Gastroesophageal sphincter (tissue), 4 donors: ENCODE results near the gene ZFR2. TPM values are rescaled to one million over a fixed set of nuclear protein-coding genes. Genes with fewer than 3 reads are reported as not detected.
"Not testable (repeated sequence)": the region's sequence is repeated elsewhere in the genome, so short reads cannot be mapped to it uniquely, and the experiment has no call there.

Experiments
- ATAC-seq: fragments of 150-250 bp; one replicate; pipeline ENCODE4 v1.9.1; 2016; ENCODE audit warnings: mild to moderate bottlenecking, moderate library complexity
- H3K27ac ChIP-seq, 4 donors: fragments of 200-600 bp; sonication (generic) in 3 of 4; 1 replicate in 3 of 4; 2 replicates in 1 of 4; pipeline ENCODE4 v1.5.1; 2016 to 2019
- H3K27me3 ChIP-seq: fragments of 200-600 bp; sonication (generic); one replicate; pipeline ENCODE4 v1.5.1; 2019
- H3K36me3 ChIP-seq, 2 donors: fragments of 200-600 bp; sonication (generic); one replicate each; pipeline ENCODE4 v1.5.1; 2019; ENCODE audit warnings: control low read depth in 1 of 2
- H3K4me1 ChIP-seq, 3 donors: fragments of 200-600 bp; sonication (generic); 1 replicate in 2 of 3; 2 replicates in 1 of 3; pipeline ENCODE4 v1.5.1; 2016 to 2019; ENCODE audit warnings: control low read depth in 2 of 3
- H3K4me3 ChIP-seq, 2 donors: fragments of 200-600 bp; sonication (generic); one replicate each; pipeline ENCODE4 v1.5.1; 2019; ENCODE audit warnings: mild to moderate bottlenecking in 1 of 2, moderate library complexity in 1 of 2
- H3K9me3 ChIP-seq, 3 donors: fragments of 200-600 bp; sonication (generic); one replicate each; pipeline ENCODE4 v1.5.1; 2017 to 2019; ENCODE audit warnings: control low read depth in 2 of 3
- EP300 ChIP-seq: sonication (generic); formaldehyde crosslinking; IDR thresholded peaks from one replicate; pipeline ENCODE4 v1.6.1; 2017; ENCODE audit warnings: antibody characterized with exemption, mild to moderate bottlenecking
- POLR2A ChIP-seq, 2 donors: fragments of 450-650 bp; IDR thresholded peaks; one replicate each; pipeline ENCODE4 v1.6.1; 2017; ENCODE audit warnings: antibody characterized with exemption in 2 of 2, mild to moderate bottlenecking in 2 of 2, moderate library complexity in 1 of 2
- POLR2AphosphoS5 ChIP-seq: sonication (generic); formaldehyde crosslinking; IDR thresholded peaks from one replicate; pipeline ENCODE4 v1.6.1; 2017; ENCODE audit warnings: antibody characterized with exemption
- WGBS, 2 donors: methylation state at CpG; one replicate each; pipeline ENCODE4 v1.1.5; 2018; ENCODE audit warnings: low coverage in 1 of 2; 5-methylcytosine and 5-hydroxymethylcytosine counted together
- total RNA-seq, 4 donors: library from RNA; depleted of rRNA; stranded (reverse); fragments of >200 nt; gene quantifications; one replicate each; pipeline ENCODE4 v1.1.0, GENCODE V29; 2016
- TF ChIP-seq, protein P1 (sequence below), 4 experiments: fragments of 200-600 bp in 2 of 4; fragments of 450-650 bp in 2 of 4; sonication (generic) in 1 of 4; IDR thresholded peaks; one replicate each; pipeline ENCODE4 v1.5.1; 2017 to 2019; ENCODE audit warnings: antibody characterized with exemption in 4 of 4, mild to moderate bottlenecking in 2 of 4, moderate library complexity in 2 of 4

ZFR2 gene
- total RNA-seq, 4 donors from 2014 or later, result 0.13 TPM; not detected in 3

DNA sequence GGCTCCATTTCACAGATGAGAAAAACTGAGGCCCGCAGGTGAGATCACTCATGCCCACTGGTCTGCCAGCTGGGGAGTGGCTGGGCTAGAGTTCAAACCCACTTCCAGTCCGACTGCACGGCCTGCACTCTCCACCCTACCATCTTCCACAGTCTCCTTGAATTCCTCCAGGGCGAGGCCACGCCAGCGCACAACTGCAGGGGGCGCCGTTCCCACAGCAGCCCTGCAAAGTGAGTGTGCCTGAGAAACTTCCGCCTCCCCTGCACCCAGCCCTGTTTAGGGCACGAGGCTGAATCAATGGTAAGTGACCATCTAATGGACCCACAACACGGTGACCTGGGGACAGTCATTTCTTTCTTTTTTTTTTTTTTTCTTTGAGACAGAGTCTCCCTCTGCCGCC lies 10.8 kb upstream of the ZFR2 start:
- Histone ChIP-seq H3K36me3 (no peaks in the 10 kb centered on the region), H3K9me3 (no peaks in the 10 kb centered on the region), H3K4me1 (peaks cover 0 to 14% (median 0%) of the 10 kb centered on the region in 3 donors), H3K27me3 (peaks cover 90% of the 10 kb centered on the region), H3K27ac (no peak overlapping the region), H3K4me3 (no peak overlapping the region)
- TF ChIP-seq, protein P1, sequence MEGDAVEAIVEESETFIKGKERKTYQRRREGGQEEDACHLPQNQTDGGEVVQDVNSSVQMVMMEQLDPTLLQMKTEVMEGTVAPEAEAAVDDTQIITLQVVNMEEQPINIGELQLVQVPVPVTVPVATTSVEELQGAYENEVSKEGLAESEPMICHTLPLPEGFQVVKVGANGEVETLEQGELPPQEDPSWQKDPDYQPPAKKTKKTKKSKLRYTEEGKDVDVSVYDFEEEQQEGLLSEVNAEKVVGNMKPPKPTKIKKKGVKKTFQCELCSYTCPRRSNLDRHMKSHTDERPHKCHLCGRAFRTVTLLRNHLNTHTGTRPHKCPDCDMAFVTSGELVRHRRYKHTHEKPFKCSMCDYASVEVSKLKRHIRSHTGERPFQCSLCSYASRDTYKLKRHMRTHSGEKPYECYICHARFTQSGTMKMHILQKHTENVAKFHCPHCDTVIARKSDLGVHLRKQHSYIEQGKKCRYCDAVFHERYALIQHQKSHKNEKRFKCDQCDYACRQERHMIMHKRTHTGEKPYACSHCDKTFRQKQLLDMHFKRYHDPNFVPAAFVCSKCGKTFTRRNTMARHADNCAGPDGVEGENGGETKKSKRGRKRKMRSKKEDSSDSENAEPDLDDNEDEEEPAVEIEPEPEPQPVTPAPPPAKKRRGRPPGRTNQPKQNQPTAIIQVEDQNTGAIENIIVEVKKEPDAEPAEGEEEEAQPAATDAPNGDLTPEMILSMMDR (IDR thresholded peaks at IDR 0.05), result no peak
- TF ChIP-seq EP300, result no peak
- TF ChIP-seq POLR2AphosphoS5, result no peak
- TF ChIP-seq POLR2A (IDR thresholded peaks at IDR 0.05), result no peak
- 64% methylated on average over 9 of the region's 12 CpGs; no CpG with 5 or more reads in 1 of the 2 donors for WGBS, 2 donors
- ATAC-seq, result no peak

DNA sequence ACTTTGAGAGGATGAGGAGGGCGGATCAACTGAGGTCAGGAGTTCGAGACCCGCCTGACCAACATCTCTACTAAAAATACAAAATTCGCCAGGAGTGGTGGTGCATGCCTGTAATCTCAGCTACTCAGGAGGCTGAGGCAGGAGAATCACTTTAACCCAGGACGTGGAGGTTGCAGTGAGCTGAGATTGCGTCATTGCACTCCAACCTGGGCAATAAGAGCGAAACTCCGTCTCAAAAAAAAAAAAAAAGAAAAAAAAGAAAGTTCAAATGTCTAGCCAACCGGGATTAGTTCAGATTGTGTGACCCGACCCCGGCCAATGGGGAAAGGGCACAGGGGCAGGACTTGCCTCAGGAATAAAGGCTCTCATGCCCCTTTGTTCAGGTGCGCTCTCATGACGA lies 5.9 kb upstream of the ZFR2 start:
- peaks cover 85% of the 10 kb centered on the region for H3K27me3 ChIP-seq
- not testable (repeated sequence) for ATAC-seq, H3K9me3 ChIP-seq, H3K4me3 ChIP-seq, H3K4me1 ChIP-seq, H3K27ac ChIP-seq, H3K36me3 ChIP-seq
- whole genome bisulfite sequencing, 2 donors, result 50 to 57% methylated on average over 3 to 10 of the region's 13 CpGs

DNA sequence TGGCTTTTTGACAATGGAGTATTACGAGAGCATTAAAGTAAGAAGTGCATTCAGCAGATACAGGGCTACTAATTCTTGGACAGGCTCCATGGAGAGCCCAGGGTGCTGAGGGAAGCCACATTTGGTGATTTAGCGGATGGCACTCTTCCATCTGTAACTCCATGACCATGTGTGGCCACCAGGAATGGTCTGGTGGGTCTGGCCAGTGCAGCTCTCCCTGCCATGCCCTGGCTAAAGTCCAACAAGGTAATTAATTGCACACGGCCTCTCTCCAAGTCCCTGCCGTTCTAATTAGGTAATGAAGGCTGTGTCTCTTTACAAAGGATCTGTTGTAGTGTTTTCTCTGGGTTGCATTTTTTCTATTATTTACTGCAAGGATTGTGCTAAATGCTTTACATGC lies 4.3 kb upstream of the ZFR2 start:
- Histone ChIP-seq H3K4me3 (no peak overlapping the region), H3K9me3 (peaks cover 0 to 8% (median 0%) of the 10 kb centered on the region in 3 donors), H3K4me1 (peaks cover 0 to 8% (median 4%) of the 10 kb centered on the region in 3 donors), H3K27ac (no peak overlapping the region), H3K27me3 (peaks cover 86% of the 10 kb centered on the region), H3K36me3 (no peaks in the 10 kb centered on the region)
- 19 to 49% methylated on average over 2 to 4 of the region's 4 CpGs for WGBS, 2 donors
- ATAC-seq, result no peak
- no peak for TF ChIP-seq EP300
- TF ChIP-seq POLR2AphosphoS5, result no peak
- TF ChIP-seq, protein P1 (IDR thresholded peaks at IDR 0.05), result no peak
- TF ChIP-seq POLR2A (IDR thresholded peaks at IDR 0.05), result no peak

DNA sequence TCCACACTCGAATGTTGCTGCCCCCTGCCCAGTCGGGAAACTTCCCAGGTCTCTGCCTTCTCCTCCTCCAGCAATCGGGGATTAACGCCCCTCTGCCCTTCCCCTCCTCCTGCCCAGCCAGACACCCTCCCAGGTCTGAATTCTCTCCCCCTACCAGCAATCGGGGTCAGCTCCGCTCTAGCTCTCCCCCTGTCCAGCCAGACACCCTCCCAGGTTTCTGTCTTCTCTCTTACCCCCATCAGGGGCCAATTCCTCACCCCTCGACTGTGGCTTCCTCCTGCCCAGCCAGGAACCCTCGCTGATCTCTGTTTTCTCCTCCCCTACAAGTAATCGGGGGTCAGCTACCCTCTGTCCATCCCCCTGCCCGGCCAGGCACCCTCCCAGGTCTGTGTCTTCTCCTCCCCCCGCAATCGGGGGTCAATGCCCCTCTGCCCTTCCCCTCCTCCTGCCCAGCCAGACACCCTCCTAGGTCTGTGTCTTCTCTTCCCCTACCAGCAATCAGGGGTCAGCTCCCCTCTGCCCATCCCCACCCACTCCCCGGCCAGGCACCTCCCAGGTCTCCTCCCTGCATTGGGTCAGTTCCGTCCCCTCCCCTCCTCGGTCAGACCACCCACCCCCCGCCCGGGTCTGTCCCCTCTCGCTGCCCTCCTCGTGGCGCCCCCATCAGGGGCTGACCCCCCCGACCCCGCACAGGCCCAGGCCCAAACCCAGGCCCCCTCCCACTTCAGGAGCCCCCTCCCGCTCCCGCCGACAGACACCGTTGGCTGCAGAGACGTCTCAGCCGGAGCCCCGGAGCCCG lies 668 bp downstream of the ZFR2 start:
- no peak overlapping the region for H3K27ac ChIP-seq
- H3K4me1 ChIP-seq, result peaks cover 0 to 8% (median 4%) of the 10 kb centered on the region in 3 donors
- no peak for ATAC-seq
- H3K36me3 ChIP-seq, result no peaks in the 10 kb centered on the region
- H3K27me3 ChIP-seq, result peaks cover 67% of the 10 kb centered on the region
- WGBS, 2 donors, result 10 to 26% methylated on average over 9 to 19 of the region's 30 CpGs
- TF ChIP-seq POLR2AphosphoS5, result no peak
- TF ChIP-seq POLR2A (IDR thresholded peaks at IDR 0.05), result no peak
- no peak for TF ChIP-seq EP300
- TF ChIP-seq, protein P1 (IDR thresholded peaks at IDR 0.05), result no peak
- peaks cover 0 to 8% (median 0%) of the 10 kb centered on the region in 3 donors for H3K9me3 ChIP-seq
- H3K4me3 ChIP-seq, result no peak overlapping the region

DNA sequence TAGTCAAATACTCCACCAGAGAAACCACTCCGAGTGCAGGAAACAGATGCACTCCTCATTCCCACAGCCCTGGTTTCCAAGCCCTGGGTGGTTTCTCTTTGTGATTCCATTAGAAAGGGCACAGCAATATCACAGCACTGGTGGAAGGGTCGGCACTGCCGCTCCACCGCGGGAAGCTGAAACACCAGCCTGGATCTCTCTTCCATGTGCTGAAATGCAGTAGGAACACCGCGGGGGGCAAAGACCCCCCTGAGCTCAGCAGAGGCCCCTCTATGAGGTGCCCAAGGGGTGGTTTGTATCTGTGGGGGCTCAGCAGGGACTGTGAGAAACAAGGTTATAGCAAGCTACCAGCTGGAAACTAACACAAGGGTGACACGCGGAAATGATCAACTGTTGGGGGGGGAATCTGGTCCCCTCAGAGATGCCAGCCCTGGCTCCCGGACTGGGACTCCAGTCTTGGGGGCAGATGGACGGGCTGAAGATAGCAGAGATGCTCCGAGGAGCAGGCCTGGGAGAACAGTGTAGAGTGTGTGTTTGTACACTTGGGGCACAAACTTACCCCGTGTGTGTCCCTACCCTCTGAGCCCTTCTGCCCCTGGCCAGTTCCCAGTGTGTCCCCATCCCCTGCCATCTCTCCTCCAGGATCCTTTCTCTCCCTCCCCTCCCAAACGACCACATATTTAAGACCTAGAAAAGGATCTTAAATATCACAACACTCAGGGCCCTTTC lies 1.8 kb downstream of the ZFR2 start:
- no peak for ATAC-seq
- WGBS, 2 donors, result 46 to 56% methylated on average over 4 to 9 of the region's 14 CpGs
- Histone ChIP-seq H3K9me3 (peaks cover 0 to 8% (median 0%) of the 10 kb centered on the region in 3 donors), H3K4me3 (no peak overlapping the region), H3K27ac (no peak overlapping the region), H3K36me3 (no peaks in the 10 kb centered on the region), H3K4me1 (peaks cover 0 to 8% (median 4%) of the 10 kb centered on the region in 3 donors), H3K27me3 (peaks cover 57% of the 10 kb centered on the region)
- TF ChIP-seq, protein P1 (IDR thresholded peaks at IDR 0.05), result no peak
- no peak for TF ChIP-seq POLR2A (IDR thresholded peaks at IDR 0.05)
- no peak for TF ChIP-seq EP300
- no peak for TF ChIP-seq POLR2AphosphoS5
